B cell (primary cell): ENCODE data around the gene CAMTA1. TPM values are rescaled to one million over a fixed set of nuclear protein-coding genes. Genes with fewer than 3 reads are reported as not detected.

Source experiments
- ATAC-seq: fragments of 200-7000 bp; cut with Tn5 transposase; one replicate; pipeline ENCODE4 v1.10.0; 2021; ENCODE audit warnings: low read depth, mild to moderate bottlenecking, moderate number of reproducible peaks, moderate library complexity
- CTCF ChIA-PET: fragments of 350-600 bp; sonication (Branson Sonifier 250); formaldehyde crosslinking; loops from one replicate; lab custom pipeline; 2021; ENCODE audit warnings: antibody characterized with exemption, inconsistent platforms; lab: Charles Lee
- POLR2A ChIA-PET: fragments of 350-600 bp; sonication (Branson Sonifier 250); formaldehyde crosslinking; loops from one replicate; lab custom pipeline; 2021; ENCODE audit warnings: antibody characterized with exemption; lab: Charles Lee
- DNase-seq: peaks from one replicate; pipeline ENCODE4 v3.0.0; 2013
- H2AFZ ChIP-seq: 2 replicates; pipeline ENCODE4 v1.6.1; 2012; ENCODE audit warnings: mild to moderate bottlenecking, low read depth, low read length; ENCODE audit not compliant: insufficient read depth, poor library complexity, severe bottlenecking
- H3K27ac ChIP-seq, 2 donors: 1 replicate in 1 of 2; 2 replicates in 1 of 2; pipeline ENCODE4 v1.5.1; 2012 to 2013; ENCODE audit warnings: low read length in 2 of 2, mild to moderate bottlenecking in 2 of 2, moderate library complexity in 1 of 2
- H3K27me3 ChIP-seq, 4 experiments: fragments of 200-600 bp in 1 of 4; sonication (generic) in 1 of 4; replicated peaks in 1 of 4; 1 replicate in 2 of 4; 2 replicates in 2 of 4; pipeline versions ENCODE4 v1.6.1 to v1.7.0; 2013 to 2016; ENCODE audit warnings: low read length in 3 of 4, mild to moderate bottlenecking in 2 of 4, mixed read lengths in 1 of 4, moderate library complexity in 1 of 4; ENCODE audit not compliant: insufficient read depth in 4 of 4, control insufficient read depth in 3 of 4; ENCODE audit errors: control extremely low read depth in 1 of 4
- H3K36me3 ChIP-seq, 2 experiments: replicated peaks in 1 of 2; 1 replicate in 1 of 2; 2 replicates in 1 of 2; pipeline versions ENCODE4 v1.6.1 to v1.7.1; 2013; ENCODE audit warnings: low read length in 1 of 2; ENCODE audit not compliant: insufficient read depth in 2 of 2, control insufficient read depth in 1 of 2; ENCODE audit errors: control extremely low read depth in 1 of 2, extremely low read depth in 1 of 2
- H3K4me1 ChIP-seq, 2 donors: fragments of 200-600 bp in 1 of 2; sonication (generic) in 1 of 2; 1 replicate in 1 of 2; 2 replicates in 1 of 2; pipeline versions ENCODE4 v1.5.1 to v1.6.1; 2013 to 2017; ENCODE audit warnings: low read length in 2 of 2; ENCODE audit not compliant: control insufficient read depth in 2 of 2, insufficient read depth in 2 of 2
- H3K4me2 ChIP-seq: replicated peaks from 2 replicates; pipeline ENCODE3; 2012; ENCODE audit warnings: mild to moderate bottlenecking, low read depth, low read length; ENCODE audit not compliant: poor library complexity, severe bottlenecking
- H3K4me3 ChIP-seq, 5 experiments: fragments of 200-600 bp in 1 of 5; sonication (generic) in 1 of 5; 1 replicate in 3 of 5; 2 replicates in 2 of 5; pipeline versions ENCODE4 v1.5.1 to v1.7.0; 2011 to 2016; ENCODE audit warnings: low read length in 4 of 5, mild to moderate bottlenecking in 4 of 5, low read depth in 2 of 5, control low read depth in 1 of 5, moderate library complexity in 1 of 5; ENCODE audit not compliant: insufficient read depth in 1 of 5; ENCODE audit errors: control extremely low read depth in 1 of 5, extremely low read depth in 1 of 5
- H3K79me2 ChIP-seq: fragments of 200-600 bp; sonication (generic); one replicate; pipeline ENCODE4 v1.6.0; 2016; ENCODE audit warnings: low read length; ENCODE audit not compliant: control insufficient read depth, insufficient read depth
- H3K9ac ChIP-seq: fragments of 200-600 bp; sonication (generic); 2 replicates; pipeline ENCODE4 v1.6.1; 2017; ENCODE audit warnings: mild to moderate bottlenecking, low read length, moderate library complexity
- H3K9me3 ChIP-seq, 3 donors: one replicate each; pipeline versions ENCODE4 v1.6.1 to v1.7.1; 2013; ENCODE audit warnings: low read length in 2 of 3; ENCODE audit not compliant: control insufficient read depth in 2 of 3, insufficient read depth in 1 of 3; ENCODE audit errors: control extremely low read depth in 1 of 3
- H4K20me1 ChIP-seq: 2 replicates; pipeline ENCODE4 v1.6.0; 2012; ENCODE audit warnings: mild to moderate bottlenecking, low read length; ENCODE audit not compliant: insufficient read depth, control insufficient read depth, poor library complexity, severe bottlenecking
- H3K27ac Mint-ChIP-seq: one replicate; pipeline ENCODE4 v1.8.0; 2021; ENCODE audit warnings: mixed read lengths
- H3K27me3 Mint-ChIP-seq: one replicate; pipeline ENCODE4 v1.8.0; 2021; ENCODE audit warnings: mixed read lengths
- H3K4me1 Mint-ChIP-seq: one replicate; pipeline ENCODE4 v1.8.0; 2021; ENCODE audit warnings: mixed read lengths
- H3K4me3 Mint-ChIP-seq: one replicate; pipeline ENCODE4 v1.8.0; 2021; ENCODE audit warnings: mixed read lengths
- H3K9me3 Mint-ChIP-seq: one replicate; pipeline ENCODE4 v1.8.0; 2022; ENCODE audit warnings: mixed read lengths; ENCODE audit not compliant: insufficient read depth
- CTCF ChIP-seq: fragments of 200-600 bp; IDR thresholded peaks from one replicate; pipeline ENCODE4 v1.8.0; 2022; ENCODE audit warnings: antibody characterized with exemption, mild to moderate bottlenecking
- EZH2 ChIP-seq: IDR thresholded peaks from 2 replicates; pipeline ENCODE4 v1.6.1; 2012; ENCODE audit warnings: borderline replicate concordance, low read depth, mild to moderate bottlenecking, moderate library complexity, low read length; ENCODE audit not compliant: insufficient read depth, poor library complexity, severe bottlenecking
- WGBS: methylation state at CpG from one replicate; pipeline ENCODE4 v1.1.5; 2013; ENCODE audit warnings: missing lambda C conversion rate; ENCODE audit not compliant: insufficient coverage; 5-methylcytosine and 5-hydroxymethylcytosine counted together
- intact Hi-C: fragments of 100-400 bp; cut with micrococcal nuclease; formaldehyde crosslinking; loops from one replicate; pipeline ENCODE4 v1.10.0; 2022
- polyA plus RNA-seq: library from polyadenylated mRNA; depleted of rRNA; stranded (reverse); fragments of >200 nt; gene quantifications from 2 replicates; pipeline ENCODE4 v1.2.3, GENCODE V29; 2012
- total RNA-seq, 2 donors: library from RNA; stranded (reverse); fragments of 120-200 nt in 1 of 2; gene quantifications; 1 replicate in 1 of 2; 2 replicates in 1 of 2; pipeline versions ENCODE4 v1.2.3 to v1.2.4, GENCODE V29; 2013 to 2022

Gene CAMTA1
- total and polyA plus RNA-seq, 2 donors (not counting 1 experiment from before 2014, with no cell fraction given), result 42.2 to 45.7 TPM

DNA sequence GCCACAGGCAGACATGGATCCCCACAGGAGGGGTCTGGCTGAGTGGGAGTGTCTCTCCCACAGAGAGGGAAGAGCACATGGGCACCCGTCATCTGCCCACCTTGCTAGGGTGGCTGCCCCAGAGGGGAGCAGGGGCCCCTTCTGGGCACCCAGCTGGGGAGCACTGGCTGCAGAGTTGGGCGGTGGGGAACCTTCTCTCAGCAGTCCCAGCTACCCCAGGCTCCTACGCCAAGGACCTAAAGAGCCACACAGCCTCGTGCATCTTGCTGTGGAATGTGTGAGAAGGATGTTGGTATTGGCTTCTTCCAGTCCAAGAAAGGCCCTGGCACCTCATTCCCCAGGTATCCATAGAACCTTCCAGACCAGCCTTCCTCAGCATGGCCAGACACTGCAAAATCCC is 735.2 kb downstream of the CAMTA1 start:
- no peaks in the 10 kb centered on the region for H3K4me1 ChIP-seq
- WGBS, result 100% methylated on average over 1 of the region's 4 CpGs
- H3K27me3 ChIP-seq, result no peaks in the 10 kb centered on the region
- H3K36me3 ChIP-seq, result no peaks in the 10 kb centered on the region
- ChIA-PET CTCF (no interaction called here), POLR2A (no interaction called here)
- no peaks in the 10 kb centered on the region for H4K20me1 ChIP-seq
- no peak overlapping the region for H3K4me3 ChIP-seq
- H2AFZ ChIP-seq, result no peak overlapping the region
- H3K9me3 Mint-ChIP-seq, result no peaks in the 10 kb centered on the region
- H3K4me2 ChIP-seq, result no peak overlapping the region
- no peak overlapping the region for H3K9ac ChIP-seq
- no peak overlapping the region for H3K27ac Mint-ChIP-seq
- H3K9me3 ChIP-seq, result no peaks in the 10 kb centered on the region
- DNase-seq, result no peak
- H3K4me1 Mint-ChIP-seq, result no peaks in the 10 kb centered on the region
- H3K27me3 Mint-ChIP-seq, result peaks cover 6% of the 10 kb centered on the region
- no peak for ATAC-seq
- intact Hi-C loops, result no loop called here
- TF ChIP-seq EZH2 (no peak), CTCF (no peak)
- H3K4me3 Mint-ChIP-seq, result no peak overlapping the region
- H3K79me2 ChIP-seq, result no peaks in the 10 kb centered on the region
- H3K27ac ChIP-seq, result no peak overlapping the region

DNA sequence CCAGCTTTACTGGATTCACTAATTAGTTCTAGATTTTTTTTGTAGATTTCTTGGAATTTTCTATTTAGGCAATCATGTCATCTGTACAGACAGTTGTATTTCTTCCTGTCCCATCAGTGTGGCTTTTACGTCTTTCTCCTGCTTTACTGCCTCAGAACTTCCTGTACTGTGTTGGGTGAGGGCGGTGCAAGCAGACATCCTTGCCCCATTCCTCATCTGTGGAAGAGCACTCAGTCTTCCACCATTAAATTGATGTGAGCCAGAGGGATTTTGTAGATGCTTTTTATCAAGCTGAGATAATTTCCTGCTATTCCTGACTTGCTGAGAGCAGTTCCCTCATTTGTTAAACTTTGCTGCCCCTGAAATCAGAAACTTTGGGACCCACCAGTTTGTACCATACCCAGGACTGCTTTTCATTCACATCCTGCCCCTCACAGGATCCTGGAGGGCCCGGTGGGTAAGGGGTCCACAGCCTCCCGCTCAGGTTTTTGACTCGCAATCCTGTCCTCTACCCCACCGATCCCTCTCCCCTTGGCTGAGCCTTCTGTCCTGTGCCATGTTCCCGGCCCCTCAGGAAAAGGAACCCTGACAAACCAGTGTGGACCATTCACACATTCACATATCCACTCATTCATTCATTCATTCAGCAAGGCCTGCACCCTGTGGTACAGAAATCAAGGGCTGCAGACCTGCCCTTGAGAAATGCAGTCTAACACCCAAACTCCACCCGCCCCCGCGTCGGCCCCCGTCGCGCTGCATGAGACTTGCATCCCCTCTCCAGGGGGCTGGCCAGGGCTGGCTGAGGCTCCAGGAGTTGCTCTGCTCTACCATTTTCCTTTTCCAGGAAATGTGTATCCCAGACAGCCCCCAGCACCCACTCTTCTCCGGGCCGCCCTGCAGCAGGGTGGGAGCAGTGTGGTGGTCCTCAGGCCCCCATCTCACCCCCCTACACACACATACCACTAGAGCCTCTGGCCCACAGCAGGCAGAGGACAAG is 739.4 kb downstream of the CAMTA1 start:
- Histone ChIP-seq H3K4me1 (no peaks in the 10 kb centered on the region), H4K20me1 (no peaks in the 10 kb centered on the region), H3K36me3 (no peaks in the 10 kb centered on the region), H3K27ac (no peak overlapping the region), H3K79me2 (no peaks in the 10 kb centered on the region), H3K9ac (no peak overlapping the region), H3K9me3 (no peaks in the 10 kb centered on the region), H3K4me3 (no peak overlapping the region), H2AFZ (no peak overlapping the region), H3K4me2 (no peak overlapping the region), H3K27me3 (no peaks in the 10 kb centered on the region)
- intact Hi-C loops, result no loop called here
- DNase-seq (no peak), ATAC-seq (no peak)
- no peak overlapping the region for H3K27ac Mint-ChIP-seq
- ChIA-PET POLR2A (no interaction called here), CTCF (no interaction called here)
- TF ChIP-seq EZH2 (no peak), CTCF (no peak)
- no peaks in the 10 kb centered on the region for H3K9me3 Mint-ChIP-seq
- no peaks in the 10 kb centered on the region for H3K27me3 Mint-ChIP-seq
- 97% methylated on average over 13 of the region's 16 CpGs for WGBS
- H3K4me1 Mint-ChIP-seq, result no peaks in the 10 kb centered on the region
- H3K4me3 Mint-ChIP-seq, result no peak overlapping the region
